Neuron (in vitro differentiated cells): ENCODE data around the gene ZNF827.

ENCODE experiments used
- H2AFZ ChIP-seq: one replicate; pipeline ENCODE4 v1.6.1; 2013; ENCODE audit warnings: low read depth, mild to moderate bottlenecking, inconsistent platforms, low read length, moderate library complexity
- H3K27me3 ChIP-seq: one replicate; pipeline ENCODE4 v1.6.1; 2013; ENCODE audit warnings: low read length; ENCODE audit not compliant: insufficient read depth
- H3K36me3 ChIP-seq: one replicate; pipeline ENCODE4 v1.6.1; 2013; ENCODE audit warnings: low read length; ENCODE audit not compliant: insufficient read depth
- H3K4me1 ChIP-seq: one replicate; pipeline ENCODE4 v1.6.1; 2013; ENCODE audit warnings: low read length; ENCODE audit not compliant: insufficient read depth
- H3K4me3 ChIP-seq: 2 replicates; pipeline ENCODE4 v1.5.1; 2013; ENCODE audit warnings: mild to moderate bottlenecking, low read length, moderate library complexity
- H3K9me3 ChIP-seq: one replicate; pipeline ENCODE4 v1.6.1; 2013; ENCODE audit warnings: low read length

ZNF827 gene

DNA sequence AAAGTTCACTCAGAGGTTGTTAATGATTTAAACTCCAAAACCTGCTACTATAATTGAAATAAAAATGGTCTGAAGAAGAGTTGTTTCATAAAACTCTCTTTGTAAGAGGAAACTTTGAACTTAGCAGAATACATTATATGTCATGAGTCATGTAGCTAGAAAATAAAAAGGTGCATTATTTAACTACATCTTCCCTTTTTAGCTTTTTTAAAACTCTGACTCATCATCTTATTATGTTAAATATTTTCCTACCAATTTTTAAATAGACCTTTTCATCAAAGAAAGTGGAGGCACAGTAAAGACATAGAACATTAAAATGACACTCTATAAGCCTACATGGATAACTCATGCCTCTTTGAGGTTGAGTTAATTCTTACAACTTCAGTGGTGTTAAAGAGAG lies 1.2 kb upstream of the ZNF827 start:
- H2AFZ ChIP-seq: peak overlapping the region; percentile 76
- peak overlapping the region; percentile 99 for H3K4me3 ChIP-seq
- no peaks in the 10 kb centered on the region for H3K36me3 ChIP-seq
- H3K27me3 ChIP-seq: no peaks in the 10 kb centered on the region
- no peaks in the 10 kb centered on the region for H3K9me3 ChIP-seq
- peaks cover 21% of the 10 kb centered on the region for H3K4me1 ChIP-seq

- Histone ChIP-seq H2AFZ (peak overlapping the region; percentile 76), H3K9me3 (no peaks in the 10 kb centered on the region), H3K36me3 (no peaks in the 10 kb centered on the region), H3K4me1 (peaks cover 26% of the 10 kb centered on the region), H3K4me3 (peak overlapping the region; percentile 99), H3K27me3 (no peaks in the 10 kb centered on the region)
Measured at GRCh38 chr4:145939441-145939750, 773 bp upstream of the ZNF827 start.

DNA sequence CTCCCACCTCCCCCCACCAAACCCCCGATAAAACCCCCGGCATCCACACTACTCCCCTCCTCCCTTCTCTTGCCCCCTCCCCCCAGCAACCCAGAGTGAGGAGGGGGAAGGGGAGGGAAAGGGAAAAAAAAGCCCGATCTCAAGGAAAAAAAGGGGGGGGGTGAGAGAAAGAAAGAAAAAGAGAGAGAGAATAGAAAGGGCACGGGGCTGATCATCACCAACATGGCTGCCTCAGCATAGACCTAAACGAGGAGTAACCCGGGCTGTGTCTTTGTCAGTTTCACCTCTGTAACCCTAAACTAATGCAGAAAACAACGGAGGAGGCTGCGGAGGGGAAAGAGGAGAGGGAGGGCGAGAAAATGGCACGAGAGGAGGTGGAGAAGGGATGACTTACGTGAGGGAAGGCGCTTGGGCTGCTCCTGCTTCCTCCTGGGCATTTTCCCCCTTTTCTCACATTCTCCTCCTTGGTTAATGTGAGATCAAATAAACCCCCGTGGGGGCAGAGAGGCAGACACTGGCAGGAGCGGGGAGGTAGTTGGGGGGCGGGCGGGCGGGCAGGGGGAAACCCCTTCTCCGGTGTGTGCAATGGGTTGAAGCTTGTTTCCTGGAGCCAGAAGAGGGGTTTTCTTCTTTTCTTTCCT lies 532 bp downstream of the ZNF827 start:
- Histone ChIP-seq H3K9me3 (no peaks in the 10 kb centered on the region), H3K4me1 (peaks cover 38% of the 10 kb centered on the region), H3K36me3 (no peaks in the 10 kb centered on the region), H3K4me3 (peak overlapping the region; percentile 99), H3K27me3 (no peaks in the 10 kb centered on the region), H2AFZ (no peak overlapping the region)

GRCh38 chr4:145936997-145937901 lies 1.4 kb downstream of the ZNF827 start:
- H2AFZ ChIP-seq: no peak overlapping the region
- H3K4me3 ChIP-seq: peak overlapping the region; percentile 99
- H3K36me3 ChIP-seq: no peaks in the 10 kb centered on the region
- no peaks in the 10 kb centered on the region for H3K9me3 ChIP-seq
- no peaks in the 10 kb centered on the region for H3K27me3 ChIP-seq
- H3K4me1 ChIP-seq: peaks cover 39% of the 10 kb centered on the region

DNA sequence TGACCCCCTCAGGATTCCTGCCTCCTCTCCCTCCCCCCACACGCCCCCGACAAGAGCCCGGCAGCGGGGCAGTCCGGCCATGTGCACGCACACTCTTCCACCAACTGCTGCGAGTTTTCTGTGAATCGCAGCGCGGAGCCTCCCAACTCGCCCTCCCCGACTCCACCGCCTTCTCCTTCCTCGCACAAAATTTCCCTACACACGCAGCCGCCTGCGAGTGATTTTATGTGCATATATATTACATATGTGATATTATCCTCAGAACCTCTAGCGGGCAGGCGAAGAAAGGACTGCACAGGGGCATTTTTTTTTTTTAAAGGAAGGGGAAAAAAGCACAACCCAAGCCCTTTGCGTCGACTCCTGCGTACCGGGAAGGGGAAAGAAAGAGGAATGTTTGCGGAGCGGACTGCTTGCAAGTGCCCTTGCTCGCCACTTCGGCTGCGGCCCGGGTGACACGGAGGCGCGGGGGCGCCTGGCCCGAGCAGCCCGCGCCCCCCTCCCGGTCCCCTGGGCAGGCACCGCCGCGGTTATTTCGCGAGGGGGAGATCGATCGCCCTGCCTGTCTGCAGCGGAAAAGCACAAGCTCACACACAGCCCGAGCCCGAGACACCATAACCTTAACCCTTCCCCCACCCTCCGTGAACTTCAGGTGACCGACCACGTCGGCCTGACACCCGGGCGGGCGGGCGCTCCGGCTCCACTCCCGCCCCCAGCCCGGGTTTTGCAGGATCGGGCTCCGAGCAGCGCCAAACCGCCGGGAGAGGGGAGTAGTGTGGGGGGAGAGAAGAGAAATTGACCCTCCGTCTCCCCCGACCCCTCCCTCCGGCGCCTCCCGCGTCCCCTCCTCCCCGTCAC lies 2.3 kb downstream of the ZNF827 start:
- H2AFZ ChIP-seq: no peak overlapping the region
- H3K27me3 ChIP-seq: no peaks in the 10 kb centered on the region
- no peaks in the 10 kb centered on the region for H3K9me3 ChIP-seq
- no peaks in the 10 kb centered on the region for H3K36me3 ChIP-seq
- H3K4me3 ChIP-seq: peak overlapping the region; percentile 99
- peaks cover 40% of the 10 kb centered on the region for H3K4me1 ChIP-seq

GRCh38 chr4:145935253-145936141 lies 3.1 kb downstream of the ZNF827 start:
- H3K36me3 ChIP-seq: no peaks in the 10 kb centered on the region
- H3K9me3 ChIP-seq: no peaks in the 10 kb centered on the region
- H3K27me3 ChIP-seq: no peaks in the 10 kb centered on the region
- H3K4me3 ChIP-seq: peak overlapping the region; percentile 99
- peaks cover 48% of the 10 kb centered on the region for H3K4me1 ChIP-seq
- no peak overlapping the region for H2AFZ ChIP-seq

- no peaks in the 10 kb centered on the region for H3K9me3 ChIP-seq
- H3K27me3 ChIP-seq: no peaks in the 10 kb centered on the region
- no peak overlapping the region for H2AFZ ChIP-seq
- H3K4me1 ChIP-seq: peaks cover 48% of the 10 kb centered on the region
- H3K4me3 ChIP-seq: peak overlapping the region; percentile 99
- no peaks in the 10 kb centered on the region for H3K36me3 ChIP-seq
Measured at GRCh38 chr4:145934434-145935047, 4.1 kb downstream of the ZNF827 start.

DNA sequence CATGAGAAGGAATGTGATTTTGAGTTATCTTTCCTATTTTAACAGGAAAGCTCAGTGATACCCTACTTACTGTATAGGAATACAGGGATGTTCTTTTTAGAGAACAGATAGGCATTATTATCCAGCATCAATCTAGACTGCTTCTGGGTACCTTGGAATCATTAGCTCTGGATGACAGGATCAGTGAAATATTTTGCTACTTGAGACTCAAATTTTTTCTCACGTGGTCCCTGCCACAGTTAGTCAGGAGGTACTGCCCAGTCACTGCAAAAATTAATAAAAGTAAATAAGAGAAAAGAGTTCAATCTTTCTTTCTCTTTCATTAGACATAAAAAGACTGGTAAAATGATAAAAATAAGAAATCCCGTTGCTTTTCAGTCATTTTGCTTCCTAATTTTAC lies 5.5 kb downstream of the ZNF827 start:
- peaks cover 43% of the 10 kb centered on the region for H3K4me1 ChIP-seq
- H3K27me3 ChIP-seq: no peaks in the 10 kb centered on the region
- H3K4me3 ChIP-seq: no peak overlapping the region
- no peak overlapping the region for H2AFZ ChIP-seq
- no peaks in the 10 kb centered on the region for H3K9me3 ChIP-seq
- H3K36me3 ChIP-seq: no peaks in the 10 kb centered on the region

GRCh38 chr4:145931403-145931802 lies 7.2 kb downstream of the ZNF827 start:
- Histone ChIP-seq H3K4me1 (peaks cover 43% of the 10 kb centered on the region), H2AFZ (no peak overlapping the region), H3K4me3 (no peak overlapping the region), H3K36me3 (no peaks in the 10 kb centered on the region), H3K27me3 (no peaks in the 10 kb centered on the region), H3K9me3 (no peaks in the 10 kb centered on the region)

DNA sequence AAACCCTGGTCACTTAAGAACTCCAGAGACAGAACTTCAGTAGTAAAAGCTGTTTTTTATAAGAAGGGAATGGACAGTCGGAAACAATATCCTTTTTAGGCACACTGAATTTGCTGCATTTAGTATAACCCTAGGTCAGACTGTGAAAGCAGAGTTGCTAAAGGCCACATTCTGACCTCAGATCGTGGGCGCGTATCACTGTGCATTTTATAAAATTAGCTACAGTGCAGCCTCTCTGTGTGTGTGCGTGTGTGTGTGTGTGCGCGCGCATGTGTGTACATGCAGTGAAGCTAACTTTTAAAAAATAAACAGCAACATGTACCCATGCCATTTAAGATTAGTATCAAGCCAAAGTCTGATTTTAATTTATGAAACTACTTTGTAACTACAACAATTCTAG lies 8.0 kb downstream of the ZNF827 start:
- H3K4me3 ChIP-seq: no peak overlapping the region
- H2AFZ ChIP-seq: no peak overlapping the region
- H3K36me3 ChIP-seq: no peaks in the 10 kb centered on the region
- H3K9me3 ChIP-seq: no peaks in the 10 kb centered on the region
- H3K4me1 ChIP-seq: peaks cover 42% of the 10 kb centered on the region
- H3K27me3 ChIP-seq: no peaks in the 10 kb centered on the region

DNA sequence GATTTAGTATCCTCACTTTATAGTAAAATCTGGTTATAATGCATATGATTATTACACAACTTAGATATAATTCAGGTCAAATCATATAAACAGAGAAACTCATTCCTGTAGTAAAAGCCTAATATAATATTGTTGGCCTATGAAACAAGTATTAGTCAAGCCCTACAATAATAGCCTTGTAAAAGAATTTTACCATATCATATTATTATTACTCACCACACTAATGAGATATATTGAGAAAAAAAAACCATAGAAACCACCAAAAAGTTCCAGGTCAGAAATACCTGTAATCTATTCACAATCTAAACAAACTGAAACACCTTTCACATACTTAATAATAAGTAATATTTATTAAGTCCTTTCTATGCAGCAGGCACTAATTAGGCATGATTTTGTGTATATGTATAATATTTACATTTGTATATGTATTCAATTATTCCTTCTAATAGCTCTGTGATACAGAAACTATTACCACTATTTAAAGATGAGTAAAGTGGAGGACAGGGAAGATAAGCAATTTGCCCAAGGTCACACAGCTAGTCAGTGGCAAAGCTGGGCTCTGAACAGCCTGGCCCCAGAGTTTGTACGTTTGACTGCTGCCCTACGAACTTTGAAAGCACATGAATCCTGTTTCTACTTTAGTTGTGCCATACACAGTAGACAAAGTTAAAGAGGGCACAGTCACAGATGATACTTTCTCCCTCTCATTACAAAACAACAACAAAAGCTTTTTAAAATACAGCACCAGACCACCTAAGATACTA lies 9.0 kb downstream of the ZNF827 start:
- H2AFZ ChIP-seq: no peak overlapping the region
- H3K4me1 ChIP-seq: peaks cover 33% of the 10 kb centered on the region
- peaks cover 5% of the 10 kb centered on the region for H3K9me3 ChIP-seq
- H3K36me3 ChIP-seq: no peaks in the 10 kb centered on the region
- H3K4me3 ChIP-seq: no peak overlapping the region
- no peaks in the 10 kb centered on the region for H3K27me3 ChIP-seq
